SK-N-SH (cell line): ENCODE results near the gene FLCN. TPM values are rescaled to one million over a fixed set of nuclear protein-coding genes. Genes with fewer than 3 reads are reported as not detected.

Source experiments
- CTCF ChIA-PET: fragments of 300-600, 350-600 bp; formaldehyde crosslinking; extraction: SDS; loops from one replicate; lab custom pipeline; 2021; lab: Yijun Ruan, JAX
- POLR2A ChIA-PET: fragments of 350-600 bp; sonication (Branson Sonifier 250); formaldehyde crosslinking; extraction: SDS; loops from one replicate; lab custom pipeline; 2020; ENCODE audit warnings: antibody characterized with exemption, inconsistent platforms; lab: Yijun Ruan, JAX
- DNase-seq: peaks from one replicate; pipeline ENCODE4 v3.0.0; 2012
- H2AFZ ChIP-seq: fragments of 200-600 bp; sonication (generic); 2 replicates; pipeline ENCODE4 v1.8.1; 2016; ENCODE audit warnings: antibody characterized with exemption, mild to moderate bottlenecking, low read depth
- H3F3A ChIP-seq: fragments of 200-600 bp; sonication (generic); replicated peaks from 2 replicates; pipeline ENCODE3; 2016; ENCODE audit warnings: antibody characterized with exemption, mild to moderate bottlenecking; ENCODE audit not compliant: insufficient read depth
- H3K27ac ChIP-seq, 2 experiments: fragments of 200-500 bp in 1 of 2; fragments of 200-600 bp in 1 of 2; sonication (Bioruptor generic) in 1 of 2; sonication (generic), shearing (Covaris generic) in 1 of 2; 2 replicates each; pipeline versions ENCODE4 v1.5.1 to v1.6.1; 2014 to 2016; ENCODE audit warnings: low read depth in 2 of 2, inconsistent platforms in 1 of 2, low read length in 1 of 2, mild to moderate bottlenecking in 1 of 2, mixed read lengths in 1 of 2
- H3K27me3 ChIP-seq: fragments of 200-600 bp; sonication (generic), shearing (Covaris generic); 2 replicates; pipeline ENCODE4 v1.6.1; 2016; ENCODE audit warnings: mixed run types; ENCODE audit not compliant: insufficient read depth
- H3K36me3 ChIP-seq, 2 experiments: fragments of 200-500 bp in 1 of 2; fragments of 200-600 bp in 1 of 2; sonication (Bioruptor generic) in 1 of 2; sonication (generic) in 1 of 2; replicated peaks in 1 of 2; 2 replicates each; pipeline versions ENCODE3 to v1.5.1; 2014 to 2016; ENCODE audit warnings: low read length in 1 of 2, mild to moderate bottlenecking in 1 of 2; ENCODE audit not compliant: insufficient read depth in 2 of 2, control insufficient read depth in 1 of 2
- H3K4me1 ChIP-seq, 2 experiments: fragments of 200-500 bp in 1 of 2; fragments of 200-600 bp in 1 of 2; sonication (Bioruptor generic) in 1 of 2; sonication (generic), shearing (Covaris generic) in 1 of 2; 2 replicates each; pipeline versions ENCODE4 v1.5.1 to v1.6.1; 2014 to 2016; ENCODE audit warnings: low read depth in 1 of 2, low read length in 1 of 2, mixed run types in 1 of 2; ENCODE audit not compliant: insufficient read depth in 2 of 2, control insufficient read depth in 1 of 2
- H3K4me2 ChIP-seq: fragments of 200-600 bp; sonication (generic), shearing (Covaris generic); 2 replicates; pipeline ENCODE4 v1.6.1; 2017; ENCODE audit warnings: mixed run types
- H3K4me3 ChIP-seq, 2 experiments: fragments of 200-500 bp in 1 of 2; fragments of 200-600 bp in 1 of 2; sonication (Bioruptor generic) in 1 of 2; sonication (generic), shearing (Covaris generic) in 1 of 2; 2 replicates each; pipeline versions ENCODE4 v1.5.1 to v1.8.1; 2014 to 2016; ENCODE audit warnings: low read depth in 2 of 2, inconsistent platforms in 1 of 2, low read length in 1 of 2, mild to moderate bottlenecking in 1 of 2, mixed read lengths in 1 of 2, moderate library complexity in 1 of 2
- H3K79me2 ChIP-seq: fragments of 200-600 bp; sonication (generic); 2 replicates; pipeline ENCODE4 v1.8.1; 2017; ENCODE audit warnings: mild to moderate bottlenecking; ENCODE audit not compliant: insufficient read depth
- H3K9ac ChIP-seq: fragments of 200-600 bp; sonication (generic); 2 replicates; pipeline ENCODE4 v1.6.1; 2017; ENCODE audit warnings: mixed run types
- H3K9me2 ChIP-seq: fragments of 200-600 bp; sonication (generic); 2 replicates; pipeline ENCODE4 v1.6.1; 2017; ENCODE audit warnings: mixed run types
- H3K9me3 ChIP-seq: fragments of 200-600 bp; sonication (generic); 2 replicates; pipeline ENCODE4 v1.6.1; 2017; ENCODE audit warnings: mixed run types, mild to moderate bottlenecking, moderate library complexity
- H4K20me1 ChIP-seq: fragments of 200-600 bp; sonication (generic); 2 replicates; pipeline ENCODE4 v1.6.1; 2017; ENCODE audit warnings: mild to moderate bottlenecking, mixed run types; ENCODE audit not compliant: insufficient read depth
- ELF1 ChIP-seq: IDR thresholded peaks from 2 replicates; pipeline ENCODE4 v1.4.0; 2012
- FOXM1 ChIP-seq: IDR thresholded peaks from 2 replicates; pipeline ENCODE4 v1.4.0; 2012; ENCODE audit warnings: low read depth, mild to moderate bottlenecking
- GABPA ChIP-seq: IDR thresholded peaks from 2 replicates; pipeline ENCODE4 v1.4.0; 2012; ENCODE audit warnings: low read depth, mild to moderate bottlenecking
- GATA2 ChIP-seq: sonication (generic); formaldehyde crosslinking; IDR thresholded peaks from 2 replicates; pipeline ENCODE4 v1.5.0; 2020; ENCODE audit warnings: mild to moderate bottlenecking, missing genetic modification reagents
- MXI1 ChIP-seq: IDR thresholded peaks from 2 replicates; pipeline ENCODE4 v1.6.1; 2012; ENCODE audit warnings: mild to moderate bottlenecking, low read depth, low read length, improper control_type of control experiment
- RXRA ChIP-seq: IDR thresholded peaks from 2 replicates; pipeline ENCODE4 v1.4.0; 2012; ENCODE audit warnings: low read depth, mild to moderate bottlenecking, borderline replicate concordance
- SMC3 ChIP-seq: IDR thresholded peaks from 2 replicates; pipeline ENCODE4 v1.6.1; 2012; ENCODE audit warnings: low read depth, low read length, improper control_type of control experiment
- WGBS: methylation state at CpG from one replicate; pipeline ENCODE4 v1.1.6; 2017; ENCODE audit warnings: low lambda C conversion rate; 5-methylcytosine and 5-hydroxymethylcytosine counted together
- polyA plus RNA-seq, 3 experiments: library from polyadenylated mRNA; depleted of rRNA; stranded (reverse); fragments of >200 nt; gene quantifications; 2 replicates each; pipeline ENCODE4 v1.2.3, GENCODE V29; 2012
- TF ChIP-seq, protein P1 (sequence below): IDR thresholded peaks from 2 replicates; pipeline ENCODE4 v1.6.1; 2012; ENCODE audit warnings: mild to moderate bottlenecking, low read depth, low read length, moderate library complexity

Gene FLCN
- polyA plus RNA-seq, 1 of the 3 experiments (the other 2 are of a cell fraction): 14.6 TPM

DNA sequence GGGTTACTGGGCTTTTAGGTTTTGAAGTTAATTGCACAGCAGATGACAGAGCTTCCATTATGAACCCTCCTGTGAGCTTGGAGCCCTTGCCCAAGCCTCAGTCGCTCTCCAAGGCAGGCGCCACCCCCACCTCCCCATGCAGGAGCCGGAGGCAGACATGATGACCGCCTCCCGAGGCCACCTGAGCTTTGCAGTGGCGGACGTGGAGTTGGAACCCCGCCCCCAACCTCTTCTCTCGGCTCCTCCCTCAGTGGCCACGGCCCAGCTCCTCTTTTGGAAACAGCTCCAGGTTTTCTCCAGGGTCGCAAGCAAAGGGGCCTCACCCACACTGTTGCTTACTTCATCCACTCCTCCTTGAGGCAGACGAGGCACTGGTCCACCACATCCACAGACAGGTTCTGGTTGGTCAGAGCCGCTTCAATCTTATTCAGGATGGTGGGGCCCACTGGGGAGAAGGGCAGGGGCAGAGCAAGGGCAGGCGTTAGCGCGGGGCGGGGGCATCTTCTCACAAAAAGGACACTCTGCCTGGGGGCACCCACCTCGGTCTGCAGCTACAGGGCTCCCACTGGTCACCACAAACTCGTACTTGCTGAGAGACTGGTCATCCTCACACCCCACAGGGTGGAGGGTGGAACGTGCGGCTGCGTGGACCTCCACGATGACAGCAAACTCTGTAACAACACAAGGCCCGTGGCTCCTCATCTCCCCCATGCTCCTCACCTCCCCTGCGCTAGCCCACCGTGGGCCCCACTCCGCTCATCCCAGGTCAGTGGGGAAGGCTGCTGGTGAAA lies 22.1 kb downstream of the FLCN start:
- Histone ChIP-seq H3F3A (peaks cover 3% of the 10 kb centered on the region), H3K27me3 (no peaks in the 10 kb centered on the region), H3K9ac (no peak overlapping the region), H3K4me1 (no peaks in the 10 kb centered on the region), H4K20me1 (no peaks in the 10 kb centered on the region), H3K9me2 (no peaks in the 10 kb centered on the region), H3K36me3 (peaks cover 18 to 51% of the 10 kb centered on the region in 2 experiments), H3K9me3 (no peaks in the 10 kb centered on the region), H3K4me2 (no peak overlapping the region), H3K79me2 (no peaks in the 10 kb centered on the region), H3K4me3 (no peak overlapping the region), H2AFZ (no peak overlapping the region), H3K27ac (no peak overlapping the region)
- WGBS: 93% methylated on average over 16 of the region's 27 CpGs
- no peak for DNase-seq
- ChIA-PET POLR2A (interaction anchor here (0.8 kb wide), 1 partner anchor 9 kb away, joined by 3 read pairs; the partner anchor contains the start of gene PLD6), CTCF (no interaction called here)
- TF ChIP-seq MXI1: no peak
- no peak for TF ChIP-seq GATA2 (CRISPR knock-in tag)
- no peak for TF ChIP-seq SMC3
- TF ChIP-seq ELF1: no peak

GRCh38 chr17:17213775-17214174 lies 23.2 kb downstream of the FLCN start:
- no peaks in the 10 kb centered on the region for H3K4me1 ChIP-seq
- TF ChIP-seq GABPA: no peak
- no peak for TF ChIP-seq FOXM1
- no peak for TF ChIP-seq RXRA
- TF ChIP-seq, protein P1, sequence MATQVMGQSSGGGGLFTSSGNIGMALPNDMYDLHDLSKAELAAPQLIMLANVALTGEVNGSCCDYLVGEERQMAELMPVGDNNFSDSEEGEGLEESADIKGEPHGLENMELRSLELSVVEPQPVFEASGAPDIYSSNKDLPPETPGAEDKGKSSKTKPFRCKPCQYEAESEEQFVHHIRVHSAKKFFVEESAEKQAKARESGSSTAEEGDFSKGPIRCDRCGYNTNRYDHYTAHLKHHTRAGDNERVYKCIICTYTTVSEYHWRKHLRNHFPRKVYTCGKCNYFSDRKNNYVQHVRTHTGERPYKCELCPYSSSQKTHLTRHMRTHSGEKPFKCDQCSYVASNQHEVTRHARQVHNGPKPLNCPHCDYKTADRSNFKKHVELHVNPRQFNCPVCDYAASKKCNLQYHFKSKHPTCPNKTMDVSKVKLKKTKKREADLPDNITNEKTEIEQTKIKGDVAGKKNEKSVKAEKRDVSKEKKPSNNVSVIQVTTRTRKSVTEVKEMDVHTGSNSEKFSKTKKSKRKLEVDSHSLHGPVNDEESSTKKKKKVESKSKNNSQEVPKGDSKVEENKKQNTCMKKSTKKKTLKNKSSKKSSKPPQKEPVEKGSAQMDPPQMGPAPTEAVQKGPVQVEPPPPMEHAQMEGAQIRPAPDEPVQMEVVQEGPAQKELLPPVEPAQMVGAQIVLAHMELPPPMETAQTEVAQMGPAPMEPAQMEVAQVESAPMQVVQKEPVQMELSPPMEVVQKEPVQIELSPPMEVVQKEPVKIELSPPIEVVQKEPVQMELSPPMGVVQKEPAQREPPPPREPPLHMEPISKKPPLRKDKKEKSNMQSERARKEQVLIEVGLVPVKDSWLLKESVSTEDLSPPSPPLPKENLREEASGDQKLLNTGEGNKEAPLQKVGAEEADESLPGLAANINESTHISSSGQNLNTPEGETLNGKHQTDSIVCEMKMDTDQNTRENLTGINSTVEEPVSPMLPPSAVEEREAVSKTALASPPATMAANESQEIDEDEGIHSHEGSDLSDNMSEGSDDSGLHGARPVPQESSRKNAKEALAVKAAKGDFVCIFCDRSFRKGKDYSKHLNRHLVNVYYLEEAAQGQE: no peak
- H3K79me2 ChIP-seq: no peaks in the 10 kb centered on the region
- H3K9me3 ChIP-seq: no peaks in the 10 kb centered on the region
- H3K36me3 ChIP-seq: peaks cover 18 to 48% of the 10 kb centered on the region in 2 experiments
- CTCF ChIA-PET: no interaction called here
- POLR2A ChIA-PET: interaction anchor here (0.8 kb wide), 1 partner anchor 8 kb away, joined by 3 read pairs; the partner anchor contains the start of gene PLD6
- H3K9me2 ChIP-seq: no peaks in the 10 kb centered on the region
- H3K4me2 ChIP-seq: no peak overlapping the region
- no peaks in the 10 kb centered on the region for H4K20me1 ChIP-seq
- H3F3A ChIP-seq: peaks cover 6% of the 10 kb centered on the region
- H3K9ac ChIP-seq: no peak overlapping the region
- no peak for DNase-seq
- H3K4me3 ChIP-seq: no peak overlapping the region
- H3K27ac ChIP-seq: no peak overlapping the region
- WGBS: 89% methylated on average over 7 of the region's 10 CpGs
- H2AFZ ChIP-seq: no peak overlapping the region
- no peaks in the 10 kb centered on the region for H3K27me3 ChIP-seq
